HG02678 (cell line): ENCODE results near the gene TAF10.

Experiments used
- ATAC-seq: cut with Tn5 transposase; IDR thresholded peaks from one replicate; pipeline ENCODE4 v1.9.1; 2021; ENCODE audit warnings: mild to moderate bottlenecking, moderate library complexity; ENCODE audit not compliant: unreplicated experiment

The TAF10 gene

DNA sequence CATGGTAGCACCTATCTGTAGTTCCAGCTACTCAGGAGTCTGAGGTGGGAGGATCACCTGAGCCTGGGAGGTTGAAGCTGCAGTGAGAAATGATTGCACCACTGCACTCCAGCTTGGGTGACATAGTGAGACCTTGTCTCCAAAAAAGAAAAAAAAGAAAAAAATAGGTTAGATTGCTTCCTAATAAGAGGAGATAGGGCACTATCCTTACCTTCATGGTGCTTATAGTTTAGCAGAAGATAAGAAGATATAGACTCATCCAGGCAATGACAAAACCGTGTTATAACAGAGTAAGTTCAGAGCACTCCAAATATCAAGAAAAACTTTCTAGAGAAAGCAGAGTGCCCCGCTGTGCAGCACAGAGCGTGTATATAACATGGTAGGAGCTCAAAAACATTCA lies 50.7 kb downstream of the TAF10 start:
- ATAC-seq = no peak
